PFSK-1 (cell line): Measurements from ENCODE around the gene CDKN2B.

Experiments used
- POLR2AphosphoS5 ChIP-seq: IDR thresholded peaks from 2 replicates; pipeline ENCODE4 v1.6.1; 2012; ENCODE audit warnings: low read depth, mild to moderate bottlenecking, control low read depth, low read length, moderate library complexity
- REST ChIP-seq, 2 experiments: IDR thresholded peaks; 2 replicates each; pipeline versions ENCODE4 v1.6.1 to v1.8.0; 2011 to 2012; ENCODE audit warnings: low read depth in 2 of 2, low read length in 2 of 2, control low read depth in 1 of 2, inconsistent platforms in 1 of 2, mild to moderate bottlenecking in 1 of 2, moderate library complexity in 1 of 2; ENCODE audit not compliant: insufficient read depth in 1 of 2
- TAF1 ChIP-seq: IDR thresholded peaks from 2 replicates; pipeline ENCODE4 v1.6.1; 2012; ENCODE audit warnings: low read length, control low read depth, borderline replicate concordance; ENCODE audit not compliant: insufficient read depth

- TF ChIP-seq POLR2AphosphoS5 (no peak), TAF1 (0 out of 2 replicates have a peak, but pooled peaks have one; percentile 12), REST (IDR thresholded peaks at IDR 0.05; ENCODE audit: insufficient read depth in 1 of 2, low read depth in 2 of 2, low read length in 2 of 2) (no peak)
Measured at GRCh38 chr9:21994556-21995005, 14.5 kb downstream of the CDKN2B start, which contains the start of gene CDKN2B-AS1.
